H9 (cell line): Measurements from ENCODE around the gene DNAAF1. TPM values are rescaled to one million over a fixed set of nuclear protein-coding genes. Genes with fewer than 3 reads are reported as not detected.

Experiments used
- DNase-seq: peaks from one replicate; pipeline ENCODE4 v3.0.0-alpha.2; 2017
- H2AFZ ChIP-seq: one replicate; pipeline ENCODE4 v1.6.1; 2013; ENCODE audit warnings: mild to moderate bottlenecking, low read length, control low read depth, moderate library complexity
- H2AK5ac ChIP-seq: 2 replicates; pipeline ENCODE4 v1.6.1; 2013; ENCODE audit warnings: low read length, control low read depth, mixed read lengths; ENCODE audit not compliant: insufficient read length
- H2BK120ac ChIP-seq: one replicate; pipeline ENCODE4 v1.6.1; 2013; ENCODE audit warnings: low read depth, mild to moderate bottlenecking, low read length, control low read depth, inconsistent platforms; ENCODE audit not compliant: poor library complexity, severe bottlenecking
- H2BK12ac ChIP-seq: 2 replicates; pipeline ENCODE4 v1.6.1; 2013; ENCODE audit warnings: low read length, control low read depth, mixed read lengths, low read depth; ENCODE audit not compliant: insufficient read length
- H2BK15ac ChIP-seq: 2 replicates; pipeline ENCODE4 v1.6.1; 2013; ENCODE audit warnings: low read depth, low read length, control low read depth
- H2BK20ac ChIP-seq: one replicate; pipeline ENCODE4 v1.6.1; 2013; ENCODE audit warnings: low read depth, mild to moderate bottlenecking, low read length, control low read depth, inconsistent platforms; ENCODE audit not compliant: poor library complexity, severe bottlenecking
- H2BK5ac ChIP-seq: 2 replicates; pipeline ENCODE4 v1.6.1; 2013; ENCODE audit warnings: low read length, control low read depth, mixed read lengths; ENCODE audit not compliant: insufficient read length
- H3K14ac ChIP-seq: 2 replicates; pipeline ENCODE4 v1.6.1; 2013; ENCODE audit warnings: low read length, control low read depth; ENCODE audit not compliant: insufficient read depth
- H3K18ac ChIP-seq: 2 replicates; pipeline ENCODE4 v1.6.1; 2013; ENCODE audit warnings: low read depth, mild to moderate bottlenecking, mixed read lengths, low read length, control low read depth; ENCODE audit not compliant: insufficient read length
- H3K23ac ChIP-seq: 2 replicates; pipeline ENCODE4 v1.6.1; 2013; ENCODE audit warnings: low read length, control low read depth, mixed read lengths, low read depth; ENCODE audit not compliant: insufficient read length
- H3K23me2 ChIP-seq: 2 replicates; pipeline ENCODE4 v1.6.1; 2013; ENCODE audit warnings: low read depth, mild to moderate bottlenecking, mixed read lengths, low read length, control low read depth; ENCODE audit not compliant: insufficient read length, poor library complexity, severe bottlenecking
- H3K27ac ChIP-seq: 2 replicates; pipeline ENCODE4 v1.5.1; 2013; ENCODE audit warnings: low read length, control low read depth, mixed read lengths, low read depth; ENCODE audit not compliant: insufficient read length
- H3K27me3 ChIP-seq: 2 replicates; pipeline ENCODE4 v1.6.1; 2013; ENCODE audit warnings: low read length, control low read depth, inconsistent platforms; ENCODE audit not compliant: insufficient read depth
- H3K4ac ChIP-seq: 2 replicates; pipeline ENCODE4 v1.6.1; 2013; ENCODE audit warnings: low read depth, mild to moderate bottlenecking, control low read depth, inconsistent platforms, low read length, moderate library complexity
- H3K4me1 ChIP-seq: 2 replicates; pipeline ENCODE4 v1.6.1; 2013; ENCODE audit warnings: low read length, control low read depth, inconsistent platforms; ENCODE audit not compliant: insufficient read depth
- H3K4me2 ChIP-seq: 2 replicates; pipeline ENCODE4 v1.6.1; 2013; ENCODE audit warnings: low read length, control low read depth, mixed read lengths; ENCODE audit not compliant: insufficient read length, insufficient read depth
- H3K56ac ChIP-seq: 2 replicates; pipeline ENCODE4 v1.6.1; 2013; ENCODE audit warnings: low read depth, mild to moderate bottlenecking, mixed read lengths, low read length, control low read depth; ENCODE audit not compliant: insufficient read length
- H3K79me1 ChIP-seq: 2 replicates; pipeline ENCODE4 v1.6.1; 2013; ENCODE audit warnings: low read depth, mild to moderate bottlenecking, moderate library complexity, low read length, control low read depth, inconsistent platforms; ENCODE audit not compliant: insufficient read depth, poor library complexity, severe bottlenecking
- H3K79me2 ChIP-seq: 2 replicates; pipeline ENCODE4 v1.6.1; 2013; ENCODE audit warnings: low read length, control low read depth, inconsistent platforms; ENCODE audit not compliant: insufficient read depth
- H3K9ac ChIP-seq: 2 replicates; pipeline ENCODE4 v1.6.1; 2013; ENCODE audit warnings: low read length, control low read depth, mixed read lengths; ENCODE audit not compliant: insufficient read length; ENCODE audit errors: extremely low read depth
- H3K9me3 ChIP-seq: one replicate; pipeline ENCODE4 v1.6.1; 2013; ENCODE audit warnings: low read depth, low read length, inconsistent platforms; ENCODE audit not compliant: control insufficient read depth
- H3T11ph ChIP-seq: one replicate; pipeline ENCODE4 v1.6.1; 2013; ENCODE audit warnings: mild to moderate bottlenecking, low read length, control low read depth, inconsistent platforms
- H4K20me1 ChIP-seq: one replicate; pipeline ENCODE4 v1.6.1; 2013; ENCODE audit not compliant: control insufficient read depth, insufficient read length, insufficient read depth
- H4K5ac ChIP-seq: 2 replicates; pipeline ENCODE4 v1.6.1; 2013; ENCODE audit warnings: low read depth, mild to moderate bottlenecking, mixed read lengths, low read length, control low read depth; ENCODE audit not compliant: insufficient read length
- H4K8ac ChIP-seq: replicated peaks from 2 replicates; pipeline ENCODE4 v1.6.1; 2013; ENCODE audit warnings: low read length, control low read depth, mixed read lengths, low read depth; ENCODE audit not compliant: insufficient read length
- H4K91ac ChIP-seq: 2 replicates; pipeline ENCODE4 v1.6.1; 2013; ENCODE audit warnings: low read depth, mild to moderate bottlenecking, moderate library complexity, mixed read lengths, low read length, control low read depth; ENCODE audit not compliant: insufficient read length
- H3K27ac Mint-ChIP-seq, 3 experiments: 2 replicates in 2 of 3; 3 replicates in 1 of 3; pipeline ENCODE4 v1.8.0; 2020 to 2021; ENCODE audit warnings: mixed read lengths in 3 of 3, mild to moderate bottlenecking in 1 of 3, moderate library complexity in 1 of 3
- H3K27me3 Mint-ChIP-seq: 2 replicates; pipeline ENCODE4 v1.8.0; 2021; ENCODE audit warnings: low read depth, mild to moderate bottlenecking, moderate library complexity, mixed read lengths
- H3K36me3 Mint-ChIP-seq, 3 experiments: 2 replicates in 2 of 3; 3 replicates in 1 of 3; pipeline ENCODE4 v1.8.0; 2020 to 2021; ENCODE audit warnings: low read depth in 3 of 3, mixed read lengths in 3 of 3; ENCODE audit not compliant: insufficient read depth in 1 of 3
- H3K4me1 Mint-ChIP-seq, 2 experiments: 2 replicates each; pipeline ENCODE4 v1.8.0; 2020; ENCODE audit warnings: mixed read lengths in 2 of 2
- H3K4me3 Mint-ChIP-seq, 2 experiments: 2 replicates in 1 of 2; 3 replicates in 1 of 2; pipeline ENCODE4 v1.8.0; 2020 to 2021; ENCODE audit warnings: mild to moderate bottlenecking in 2 of 2, mixed read lengths in 2 of 2, moderate library complexity in 1 of 2
- H3K9me3 Mint-ChIP-seq, 2 experiments: 2 replicates in 1 of 2; 3 replicates in 1 of 2; pipeline ENCODE4 v1.8.0; 2020; ENCODE audit warnings: mild to moderate bottlenecking in 2 of 2, mixed read lengths in 2 of 2, moderate library complexity in 1 of 2
- WGBS: extraction: QIAGEN DNeasy Blood & Tissue Kit; methylation state at CpG from one replicate; pipeline ENCODE4 v1.1.7; 2013; ENCODE audit warnings: missing lambda C conversion rate, low lambda C conversion rate, mixed read lengths; ENCODE audit not compliant: insufficient read length; ENCODE audit errors: extremely low coverage; 5-methylcytosine and 5-hydroxymethylcytosine counted together
- total RNA-seq: library from RNA; stranded (reverse); gene quantifications from 2 replicates; pipeline ENCODE4 v1.2.1, GENCODE V29; 2021
- TF ChIP-seq, protein P1 (sequence below): fragments of 200-600 bp; sonication (generic); conservative IDR thresholded peaks from 3 replicates; pipeline ENCODE4 v1.8.0; 2021; ENCODE audit warnings: antibody characterized with exemption, mild to moderate bottlenecking

Gene DNAAF1
- total RNA-seq, 1 experiment from 2014 or later, result not detected

DNA sequence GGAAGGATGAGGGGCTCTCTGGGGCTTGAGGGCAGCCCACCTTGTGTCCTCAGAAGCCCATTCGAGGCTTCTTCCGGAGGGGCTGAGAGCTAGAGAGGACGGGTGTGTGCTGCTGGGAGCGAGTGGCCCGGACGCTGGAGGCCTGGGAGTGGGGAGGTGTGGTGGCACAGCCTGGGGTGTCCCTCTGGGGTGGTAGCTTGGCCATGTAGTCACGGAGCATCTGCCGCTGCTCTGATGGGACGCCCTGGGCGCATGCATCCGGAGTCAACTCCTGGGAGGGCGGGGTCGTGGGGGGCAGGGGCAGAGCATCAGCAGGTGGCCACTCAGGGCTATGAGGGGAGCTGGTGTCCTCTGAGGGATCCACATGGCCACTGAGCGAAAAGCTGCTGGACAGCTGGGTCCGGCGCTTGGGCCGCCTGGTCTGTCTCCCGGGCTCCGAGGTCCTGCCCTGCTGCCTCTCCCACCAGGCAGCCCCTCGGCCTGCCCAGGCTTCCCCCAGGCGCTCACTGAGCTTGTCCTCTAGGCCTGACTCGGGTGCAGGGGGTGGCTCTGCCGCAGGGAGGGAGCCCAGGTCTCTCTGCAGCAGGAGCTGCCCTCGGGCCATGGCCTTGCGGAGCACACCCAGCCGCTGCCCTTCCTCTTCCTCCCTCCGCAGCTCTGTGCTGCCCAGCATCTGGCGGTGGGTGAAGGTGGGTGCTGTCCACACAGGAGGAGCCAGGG lies 33.9 kb downstream of the DNAAF1 start:
- no peaks in the 10 kb centered on the region for H3K79me2 ChIP-seq
- no peak overlapping the region for H3K4ac ChIP-seq
- no peak for DNase-seq
- H3K9ac ChIP-seq, result no peak overlapping the region
- H3K36me3 Mint-ChIP-seq, result peaks cover 10 to 52% (median 46%) of the 10 kb centered on the region in 3 experiments; a peak in 6 of 7 replicates
- H3K4me1 Mint-ChIP-seq, result peaks cover 4 to 5% of the 10 kb centered on the region in 2 experiments
- H3K27ac Mint-ChIP-seq, result no peak overlapping the region; a peak in 2 of 7 replicates
- no peak overlapping the region for H3K56ac ChIP-seq
- H3K4me3 Mint-ChIP-seq, result no peak overlapping the region
- no peak overlapping the region for H2BK20ac ChIP-seq
- H4K91ac ChIP-seq, result no peak overlapping the region
- no peaks in the 10 kb centered on the region for H3K23me2 ChIP-seq
- H3K14ac ChIP-seq, result no peak overlapping the region
- no peaks in the 10 kb centered on the region for H3K9me3 Mint-ChIP-seq
- H2AFZ ChIP-seq, result no peak overlapping the region
- H2BK12ac ChIP-seq, result no peak overlapping the region
- H3K79me1 ChIP-seq, result peaks cover under 1% of the 10 kb centered on the region
- peaks cover 3% of the 10 kb centered on the region; the same call in 1 of the 2 replicates for H3K27me3 Mint-ChIP-seq
- no peak overlapping the region for H3K18ac ChIP-seq
- no peak overlapping the region for H2BK15ac ChIP-seq
- no peaks in the 10 kb centered on the region for H3K9me3 ChIP-seq
- no peaks in the 10 kb centered on the region for H3K4me1 ChIP-seq
- no CpG with 5 or more reads among the region's 28 CpGs for WGBS
- no peak overlapping the region for H2BK5ac ChIP-seq
- H3K27ac ChIP-seq, result no peak overlapping the region
- no peak overlapping the region for H4K5ac ChIP-seq
- H2AK5ac ChIP-seq, result no peak overlapping the region
- no peak overlapping the region for H3K4me2 ChIP-seq
- no peak overlapping the region for H2BK120ac ChIP-seq
- no peak overlapping the region for H3T11ph ChIP-seq
- no peaks in the 10 kb centered on the region for H3K27me3 ChIP-seq
- H4K20me1 ChIP-seq, result no peaks in the 10 kb centered on the region
- TF ChIP-seq, protein P1, sequence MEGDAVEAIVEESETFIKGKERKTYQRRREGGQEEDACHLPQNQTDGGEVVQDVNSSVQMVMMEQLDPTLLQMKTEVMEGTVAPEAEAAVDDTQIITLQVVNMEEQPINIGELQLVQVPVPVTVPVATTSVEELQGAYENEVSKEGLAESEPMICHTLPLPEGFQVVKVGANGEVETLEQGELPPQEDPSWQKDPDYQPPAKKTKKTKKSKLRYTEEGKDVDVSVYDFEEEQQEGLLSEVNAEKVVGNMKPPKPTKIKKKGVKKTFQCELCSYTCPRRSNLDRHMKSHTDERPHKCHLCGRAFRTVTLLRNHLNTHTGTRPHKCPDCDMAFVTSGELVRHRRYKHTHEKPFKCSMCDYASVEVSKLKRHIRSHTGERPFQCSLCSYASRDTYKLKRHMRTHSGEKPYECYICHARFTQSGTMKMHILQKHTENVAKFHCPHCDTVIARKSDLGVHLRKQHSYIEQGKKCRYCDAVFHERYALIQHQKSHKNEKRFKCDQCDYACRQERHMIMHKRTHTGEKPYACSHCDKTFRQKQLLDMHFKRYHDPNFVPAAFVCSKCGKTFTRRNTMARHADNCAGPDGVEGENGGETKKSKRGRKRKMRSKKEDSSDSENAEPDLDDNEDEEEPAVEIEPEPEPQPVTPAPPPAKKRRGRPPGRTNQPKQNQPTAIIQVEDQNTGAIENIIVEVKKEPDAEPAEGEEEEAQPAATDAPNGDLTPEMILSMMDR, result no peak
- no peak overlapping the region for H3K23ac ChIP-seq
- H4K8ac ChIP-seq, result no peak overlapping the region
